ENCODE measurements around the gene DUSP23. TPM values are rescaled to one million over a fixed set of nuclear protein-coding genes. Genes with fewer than 3 reads are reported as not detected.

Gene DUSP23
- polyA plus RNA-seq, 3 donors from 2014 or later, result 120 to 160 (median 122) TPM

DNA sequence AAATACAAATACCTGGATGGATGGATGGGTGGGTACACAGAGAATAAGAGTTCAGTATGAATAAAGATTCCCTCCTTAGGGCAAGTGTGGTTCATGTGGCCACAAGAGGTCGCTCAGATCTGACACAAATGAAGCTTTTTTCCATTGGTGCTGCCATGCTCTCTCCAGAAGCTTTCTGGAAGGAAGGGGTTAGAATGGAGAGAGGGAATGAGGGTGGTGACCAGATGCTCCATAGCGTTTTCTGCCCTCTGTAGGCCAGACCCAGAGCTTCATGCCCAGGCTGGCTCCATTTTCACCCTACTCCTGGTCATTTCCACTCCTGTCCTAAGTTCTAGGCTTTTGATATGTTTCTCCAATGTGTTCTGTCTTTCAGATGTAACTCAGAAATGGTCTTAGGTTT lies 18.1 kb downstream of the DUSP23 start:
- H3K36me3 Mint-ChIP-seq, result peaks cover 14 to 21% (median 16%) of the 10 kb centered on the region in 3 donors
- peaks cover 0 to 10% (median 7%) of the 10 kb centered on the region in 3 donors for H3K27me3 Mint-ChIP-seq (ENCODE audit: low read depth in 3 of 3)
- DNase-seq, result peak; percentile 46 to 49 (median 48)
- peaks cover 52 to 55% of the 10 kb centered on the region in 2 donors for H3K4me1 Mint-ChIP-seq
- no peaks in the 10 kb centered on the region for H3K9me3 Mint-ChIP-seq
- H3K4me3 Mint-ChIP-seq, result peak overlapping the region in 2 of 5 donors; percentile 95 to 96
- peak overlapping the region; percentile 51 to 96 (median 93) for H3K27ac Mint-ChIP-seq

DNA sequence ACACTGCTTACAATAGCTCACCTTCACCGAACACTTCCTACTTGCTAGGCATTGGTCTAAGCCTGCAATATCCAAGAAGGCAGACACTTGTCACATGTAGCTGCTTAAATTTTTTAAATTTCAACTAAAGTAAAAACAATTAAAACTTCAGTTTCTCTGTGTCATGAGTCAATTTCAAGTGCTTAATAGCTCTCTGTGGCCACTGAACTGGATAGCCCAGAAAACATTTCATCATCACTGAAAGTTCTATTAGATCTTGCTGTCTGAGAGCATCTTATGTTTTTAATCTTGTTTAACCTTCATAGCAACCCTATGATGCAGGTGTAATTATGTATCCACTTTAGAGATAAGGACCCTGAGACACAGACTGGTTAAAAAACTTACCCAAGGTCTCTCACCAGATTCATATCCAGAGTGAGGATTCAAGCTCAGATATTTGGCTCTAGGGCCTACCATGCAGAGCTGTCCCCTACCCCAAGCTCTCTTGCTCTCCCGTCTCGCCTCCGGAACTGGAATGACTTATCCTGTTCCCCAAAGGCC lies 18.8 kb downstream of the DUSP23 start:
- Mint-ChIP-seq H3K27me3 (ENCODE audit: low read depth in 3 of 3) (peaks cover 0 to 7% (median 7%) of the 10 kb centered on the region in 3 donors), H3K36me3 (peaks cover 14 to 24% (median 22%) of the 10 kb centered on the region in 3 donors), H3K4me1 (peaks cover 58 to 61% of the 10 kb centered on the region in 2 donors), H3K9me3 (no peaks in the 10 kb centered on the region), H3K4me3 (peak overlapping the region; percentile 92 to 96 (median 95)), H3K27ac (peak overlapping the region; percentile 86 to 96 (median 94))
- DNase-seq, result no peak

DNA sequence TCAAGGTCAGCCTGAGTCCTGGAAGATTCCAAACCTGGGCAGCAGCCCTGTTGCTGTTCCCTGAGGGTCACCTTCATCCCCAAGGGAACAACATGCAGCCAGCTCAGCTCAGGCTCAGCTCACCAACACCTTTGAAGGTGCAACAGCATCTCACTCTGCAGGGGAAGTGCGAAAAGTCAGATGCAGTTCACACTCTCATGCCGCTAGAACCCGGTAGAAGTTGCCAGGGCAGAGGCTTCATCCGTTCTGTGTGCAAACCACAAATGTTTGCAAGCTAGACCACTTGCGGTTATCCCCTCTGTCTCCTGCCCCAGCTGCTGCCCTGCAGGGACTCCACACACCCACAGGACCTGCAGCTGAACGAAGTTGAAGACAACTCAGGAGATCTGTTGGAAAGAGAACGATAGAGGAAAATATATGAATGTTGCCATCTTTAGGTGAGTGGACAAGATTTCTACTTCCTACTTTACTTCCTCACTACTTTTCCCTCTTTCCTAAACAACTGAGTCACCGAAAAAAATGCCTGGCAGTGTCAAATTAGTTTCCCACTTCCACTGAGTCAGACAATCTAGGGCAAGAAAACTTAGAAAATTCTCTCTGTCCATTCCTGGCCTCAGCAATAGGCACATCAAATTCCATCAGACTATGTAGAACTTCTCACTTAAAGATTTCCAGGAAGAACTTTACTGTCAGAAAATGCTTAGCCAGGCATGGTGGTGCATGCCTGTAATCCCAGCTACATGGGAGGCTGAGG lies 19.6 kb downstream of the DUSP23 start:
- Mint-ChIP-seq H3K9me3 (no peaks in the 10 kb centered on the region), H3K36me3 (peaks cover 21 to 32% (median 28%) of the 10 kb centered on the region in 3 donors), H3K4me3 (peak overlapping the region; percentile 92 to 96 (median 95)), H3K27me3 (ENCODE audit: low read depth in 3 of 3) (peaks cover 0 to 7% (median 7%) of the 10 kb centered on the region in 3 donors), H3K27ac (peak overlapping the region; percentile 86 to 96 (median 94)), H3K4me1 (peaks cover 66 to 70% of the 10 kb centered on the region in 2 donors)
- DNase-seq, result peak; percentile 82 to 83 (median 83)

DNA sequence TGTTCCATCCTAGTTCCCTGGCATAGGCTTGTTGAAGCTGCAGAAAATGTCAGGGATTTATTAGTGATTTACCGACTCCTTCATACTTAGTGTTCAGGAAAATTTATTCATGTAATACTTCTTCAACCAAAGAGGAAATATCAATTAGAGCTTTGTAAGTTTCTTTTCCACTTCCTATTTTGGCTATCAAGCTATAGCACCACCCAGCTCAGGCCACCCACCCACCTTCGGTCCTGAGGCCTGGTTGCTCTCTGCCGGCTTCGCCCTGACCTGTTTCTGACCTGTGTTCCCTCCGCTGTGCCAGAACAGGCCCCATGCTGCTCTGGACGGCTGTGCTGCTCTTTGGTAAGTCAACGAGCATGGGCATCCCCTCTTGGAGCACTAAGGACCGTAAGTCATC lies 21.3 kb downstream of the DUSP23 start, which contains the start of gene FCRL6:
Gene FCRL6 (plus strand): TSS at position 250 of the 400 bp plus-strand sequence. CDS start 65 bp downstream, at position 315.
- Mint-ChIP-seq H3K4me1 (peaks cover 84 to 87% of the 10 kb centered on the region in 2 donors), H3K27me3 (ENCODE audit: low read depth in 3 of 3) (peaks cover 0 to 9% (median 7%) of the 10 kb centered on the region in 3 donors)
- no peak for DNase-seq

DNA sequence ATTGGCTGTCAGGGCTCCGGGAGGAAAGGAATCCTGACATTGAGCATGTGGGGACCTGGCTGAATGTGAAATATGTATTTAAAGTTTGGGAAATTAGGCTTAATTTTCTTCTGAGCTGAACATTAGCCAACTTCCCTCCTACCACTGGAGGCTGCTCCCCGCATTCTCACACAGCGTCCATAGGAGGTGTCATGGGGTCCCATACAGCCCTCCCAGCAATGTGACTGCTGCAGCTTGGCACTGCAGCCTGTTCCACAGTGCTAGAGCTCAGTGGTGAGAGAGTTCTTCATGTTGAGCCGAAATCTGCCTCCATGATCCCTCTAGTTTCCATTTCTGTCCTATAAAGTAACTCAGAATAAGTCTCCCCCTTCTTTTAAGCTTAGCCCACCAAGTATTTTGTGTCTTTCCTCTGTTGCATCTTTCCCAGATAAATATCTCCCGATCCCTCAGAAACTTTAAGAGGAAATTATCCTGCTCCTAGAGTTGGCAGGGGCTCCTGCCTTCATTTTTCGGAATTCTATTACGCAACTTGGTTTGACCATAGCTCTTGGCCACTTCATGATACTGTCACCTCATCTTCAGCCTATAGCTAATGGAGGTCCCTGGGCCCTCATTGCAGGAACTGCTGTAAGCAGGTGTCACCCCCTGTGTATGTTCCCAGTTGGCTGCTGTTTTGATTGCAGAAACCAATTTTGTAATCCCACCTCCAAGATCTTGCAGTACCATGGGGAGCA lies 23.4 kb downstream of the DUSP23 start:
- no peaks in the 10 kb centered on the region for H3K9me3 Mint-ChIP-seq
- no peak for DNase-seq

More for the DNA sequence above, 21.3 kb downstream of the DUSP23 start, which contains the start of gene FCRL6:
- H3K4me3 Mint-ChIP-seq, result peak within 1 kb of the TSS; percentile 92 to 96 (median 95)
- peak within 1 kb of the TSS; percentile 86 to 96 (median 94) for H3K27ac Mint-ChIP-seq
- H3K9me3 Mint-ChIP-seq, result no peaks in the 10 kb centered on the region
- H3K36me3 Mint-ChIP-seq, result peaks cover 38 to 49% (median 46%) of the 10 kb centered on the region in 3 donors

DNA sequence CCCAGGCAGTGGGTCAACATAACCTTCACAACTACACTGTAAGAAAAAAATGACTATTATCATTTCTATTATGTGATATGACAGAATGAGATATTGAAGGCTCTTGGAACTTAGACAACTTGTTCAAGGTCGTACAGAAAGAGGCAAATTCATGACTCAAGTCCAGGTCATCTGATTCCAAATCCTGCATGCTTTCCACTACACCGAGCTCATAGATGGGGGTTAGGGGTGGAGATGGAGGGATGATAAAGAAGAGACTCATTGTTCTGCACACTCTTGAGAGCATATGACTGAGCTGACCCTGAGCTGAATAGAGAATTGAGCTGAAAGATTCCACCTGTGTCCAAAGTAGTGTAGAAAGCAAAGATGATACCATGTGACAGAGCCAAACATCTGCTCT lies 24.2 kb downstream of the DUSP23 start:
- Mint-ChIP-seq H3K27me3 (ENCODE audit: low read depth in 3 of 3) (peaks cover 0 to 9% (median 7%) of the 10 kb centered on the region in 3 donors), H3K4me1 (peaks cover 80 to 85% of the 10 kb centered on the region in 2 donors), H3K4me3 (peak overlapping the region; percentile 92 to 96 (median 95)), H3K27ac (peak overlapping the region; percentile 86 to 96 (median 94)), H3K9me3 (no peaks in the 10 kb centered on the region), H3K36me3 (peaks cover 49 to 60% (median 58%) of the 10 kb centered on the region in 3 donors)
- DNase-seq, result no peak

More for the DNA sequence above, 23.4 kb downstream of the DUSP23 start:
- H3K36me3 Mint-ChIP-seq, result peaks cover 45 to 56% (median 54%) of the 10 kb centered on the region in 3 donors
- H3K27me3 Mint-ChIP-seq (ENCODE audit: low read depth in 3 of 3), result peaks cover 0 to 9% (median 7%) of the 10 kb centered on the region in 3 donors
- H3K4me1 Mint-ChIP-seq, result peaks cover 85 to 88% of the 10 kb centered on the region in 2 donors
- H3K4me3 Mint-ChIP-seq, result peak overlapping the region; percentile 92 to 96 (median 95)
- H3K27ac Mint-ChIP-seq, result peak overlapping the region; percentile 86 to 96 (median 94)

DNA sequence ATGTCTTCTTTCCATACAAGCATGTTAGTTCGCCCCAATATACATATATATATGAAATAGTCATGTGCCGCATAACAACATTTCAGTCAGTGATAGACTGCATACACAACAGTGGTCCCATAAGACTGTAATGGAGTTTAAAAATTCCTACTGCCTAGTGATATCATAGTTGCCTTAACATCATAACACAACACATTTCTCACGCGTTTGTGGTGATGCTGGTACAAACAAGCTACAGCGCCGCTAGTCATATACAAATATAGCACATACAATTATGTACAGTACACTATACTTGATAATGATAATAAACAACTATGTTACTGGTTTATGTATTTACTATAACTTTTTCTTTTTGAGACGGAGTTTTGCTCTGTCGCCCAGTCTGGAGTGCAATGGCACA lies 35.2 kb downstream of the DUSP23 start:
- H3K27me3 Mint-ChIP-seq (ENCODE audit: low read depth in 3 of 3), result peaks cover 0 to 3% (median 2%) of the 10 kb centered on the region in 3 donors
- H3K36me3 Mint-ChIP-seq, result peaks cover 37 to 54% (median 48%) of the 10 kb centered on the region in 3 donors
- peaks cover 56 to 83% of the 10 kb centered on the region in 2 donors for H3K4me1 Mint-ChIP-seq
- DNase-seq, result no peak
- no peak overlapping the region for H3K4me3 Mint-ChIP-seq
- H3K9me3 Mint-ChIP-seq, result no peaks in the 10 kb centered on the region
- peak overlapping the region in 3 of 6 donors; percentile 22 to 86 (median 25) for H3K27ac Mint-ChIP-seq

DNA sequence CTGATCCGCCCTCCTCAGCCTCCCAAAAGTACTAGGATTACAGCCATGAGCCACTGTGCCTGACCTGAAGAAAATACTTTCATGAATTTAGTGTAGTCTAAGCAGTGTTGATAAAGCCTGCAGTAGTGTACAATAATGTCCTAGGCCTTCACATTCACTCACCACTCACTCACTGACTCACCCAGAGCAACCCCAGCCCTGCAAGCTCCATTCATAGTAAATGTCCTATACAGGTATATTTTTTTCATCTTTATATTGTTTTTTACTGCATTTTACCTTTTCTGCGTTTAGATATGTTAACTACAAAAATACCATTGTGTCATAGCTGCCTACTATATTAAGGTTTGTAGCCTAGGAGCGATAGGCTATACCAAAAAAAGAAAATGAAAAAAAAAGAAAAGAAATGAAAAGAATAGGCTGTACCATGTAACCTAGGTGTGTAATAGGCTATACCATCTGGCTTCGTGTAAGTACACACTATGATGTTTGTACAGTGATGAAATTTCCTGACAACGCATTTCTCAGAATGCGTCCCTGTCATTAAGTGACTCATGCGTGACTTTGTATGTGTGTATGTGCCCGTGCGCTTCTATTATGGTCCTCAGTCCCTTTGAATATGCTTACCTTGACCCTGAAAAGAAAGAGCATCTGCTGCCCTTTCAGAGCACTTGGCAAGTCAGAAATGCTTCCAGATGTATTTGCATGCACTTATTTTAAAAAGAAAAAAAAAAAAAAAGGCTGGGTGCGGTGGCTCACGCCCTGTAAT lies 36.7 kb downstream of the DUSP23 start:
- Mint-ChIP-seq H3K4me1 (peaks cover 60 to 84% of the 10 kb centered on the region in 2 donors), H3K4me3 (no peak overlapping the region), H3K27ac (peak overlapping the region; percentile 15 to 77 (median 62)), H3K36me3 (peaks cover 25 to 41% (median 36%) of the 10 kb centered on the region in 3 donors), H3K9me3 (no peaks in the 10 kb centered on the region), H3K27me3 (ENCODE audit: low read depth in 3 of 3) (peaks cover 0 to 2% (median 2%) of the 10 kb centered on the region in 3 donors)
- DNase-seq, result no peak

DNA sequence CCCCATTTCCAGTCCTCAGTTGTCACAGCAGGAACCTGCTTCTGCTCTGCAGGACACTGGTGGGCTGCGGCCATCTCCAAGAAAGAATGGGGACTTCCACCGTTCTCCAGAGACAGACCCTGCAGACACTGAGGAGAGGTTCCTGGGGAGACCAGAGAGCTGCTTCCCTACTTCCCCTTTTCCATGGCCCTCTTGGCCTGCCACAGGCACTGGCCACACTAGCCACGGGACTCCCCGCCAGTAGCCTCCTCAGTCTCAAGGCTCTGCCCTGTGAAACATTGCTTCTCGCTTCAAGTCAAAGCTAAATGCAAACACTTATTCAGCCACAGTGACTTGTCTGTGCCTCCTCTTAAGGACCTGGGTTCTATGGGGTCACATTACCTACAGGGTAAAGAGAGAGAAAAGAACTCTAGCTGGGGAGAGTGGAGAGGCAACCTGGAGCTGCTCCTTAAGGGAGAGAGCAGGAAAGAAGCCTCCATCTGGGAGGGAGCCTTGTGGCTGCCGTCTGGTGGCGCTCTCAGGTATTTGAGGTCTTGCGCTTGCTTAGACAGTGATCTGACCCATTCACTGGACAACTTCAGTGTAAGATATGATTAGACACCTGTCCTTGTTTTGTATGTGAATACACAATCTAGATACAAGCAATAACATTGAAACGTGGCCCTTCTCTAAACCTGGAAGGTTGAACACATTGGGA lies 40.6 kb downstream of the DUSP23 start:
- H3K4me1 Mint-ChIP-seq, result peaks cover 71 to 85% of the 10 kb centered on the region in 2 donors
- DNase-seq, result peak in 1 of 3 donors; percentile 30
- H3K9me3 Mint-ChIP-seq, result no peaks in the 10 kb centered on the region
- H3K36me3 Mint-ChIP-seq, result peaks cover 7 to 8% (median 8%) of the 10 kb centered on the region in 3 donors
- no peak overlapping the region for H3K4me3 Mint-ChIP-seq
- H3K27ac Mint-ChIP-seq, result peak overlapping the region in 3 of 6 donors; percentile 46 to 53 (median 52)
- H3K27me3 Mint-ChIP-seq (ENCODE audit: low read depth in 3 of 3), result peaks cover 3 to 8% (median 5%) of the 10 kb centered on the region in 3 donors

DNA sequence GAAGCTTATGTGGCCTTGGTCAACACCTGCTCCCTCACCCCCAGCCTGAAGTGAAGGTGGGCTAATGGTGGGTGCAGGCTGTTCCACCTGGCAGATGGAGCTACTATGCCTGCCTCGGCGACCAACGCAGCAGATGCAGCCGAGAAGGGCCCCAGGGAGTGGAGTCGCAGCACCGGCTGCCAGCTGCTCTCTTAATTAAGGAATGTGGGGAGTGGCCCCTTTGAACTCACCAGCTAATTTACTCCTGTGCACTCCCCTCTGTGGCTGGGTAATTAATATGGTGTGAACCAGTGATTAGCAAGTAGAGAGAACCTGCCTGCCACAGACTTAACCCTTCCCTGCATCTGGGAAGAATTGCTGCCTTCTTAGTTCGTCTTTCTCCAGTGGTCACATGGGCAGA lies 42.6 kb downstream of the DUSP23 start:
- Mint-ChIP-seq H3K27ac (no peak overlapping the region), H3K4me3 (peak overlapping the region in 2 of 5 donors; percentile 14 to 39), H3K36me3 (peaks cover 2 to 12% (median 4%) of the 10 kb centered on the region in 3 donors), H3K4me1 (peaks cover 88 to 95% of the 10 kb centered on the region in 2 donors), H3K9me3 (peaks cover 0 to 16% (median 8%) of the 10 kb centered on the region in 6 donors), H3K27me3 (ENCODE audit: low read depth in 3 of 3) (peaks cover 9 to 26% (median 22%) of the 10 kb centered on the region in 3 donors)
- DNase-seq, result no peak

DNA sequence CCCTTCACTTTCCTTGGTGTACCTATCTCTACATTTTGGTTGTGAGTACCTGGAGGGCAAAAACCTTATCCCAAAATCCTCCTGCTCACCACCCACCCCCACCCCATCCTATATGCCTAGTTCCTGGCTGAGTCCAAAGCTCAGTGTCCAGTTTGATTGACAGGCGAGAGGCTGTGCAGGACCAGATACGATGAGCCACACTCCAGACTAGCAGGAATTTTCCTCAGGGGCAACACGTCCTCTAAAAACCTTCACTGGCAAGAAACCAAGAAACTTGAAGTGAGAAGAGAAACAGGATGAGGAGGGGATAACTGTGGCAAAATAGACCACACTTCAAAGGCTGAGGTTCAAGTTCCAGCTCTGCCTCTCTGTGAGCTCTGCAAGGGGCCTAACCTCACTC lies 44.8 kb downstream of the DUSP23 start:
- H3K4me3 Mint-ChIP-seq, result peak overlapping the region; percentile 73 to 86 (median 84)
- DNase-seq, result peak; percentile 24 to 31 (median 29)
- peaks cover 9 to 31% (median 31%) of the 10 kb centered on the region in 3 donors for H3K27me3 Mint-ChIP-seq (ENCODE audit: low read depth in 3 of 3)
- peak overlapping the region; percentile 79 to 94 (median 91) for H3K27ac Mint-ChIP-seq
- peaks cover 91 to 97% of the 10 kb centered on the region in 2 donors for H3K4me1 Mint-ChIP-seq
- H3K36me3 Mint-ChIP-seq, result peaks cover 12 to 19% (median 14%) of the 10 kb centered on the region in 3 donors
- H3K9me3 Mint-ChIP-seq, result peaks cover 5 to 36% (median 19%) of the 10 kb centered on the region in 6 donors

All from immature natural killer cell (primary cell).